ENCODE results near the gene PARVA. TPM values are rescaled to one million over a fixed set of nuclear protein-coding genes. Genes with fewer than 3 reads are reported as not detected.

Gene PARVA
- total RNA-seq, 4 donors from 2014 or later = 64.2 to 85.0 (median 70.5) TPM

DNA sequence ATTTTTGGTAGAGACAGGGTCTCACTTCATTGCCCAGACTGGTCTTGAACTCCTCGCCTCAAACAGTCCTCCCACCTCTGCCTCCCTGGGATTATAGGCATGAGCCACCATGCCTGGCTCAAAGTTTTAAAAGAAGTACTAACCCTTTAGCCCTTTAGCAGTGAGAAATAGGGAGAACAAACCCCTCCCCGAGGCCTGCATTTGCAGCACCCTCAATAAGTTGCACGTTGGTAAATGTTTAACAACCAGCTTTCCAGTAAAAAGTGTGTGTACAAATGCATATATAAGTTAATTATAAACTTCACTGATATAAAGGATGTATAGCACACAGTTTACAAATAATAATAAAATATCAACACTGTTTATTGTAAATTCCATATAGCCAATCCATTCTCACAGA is 51.8 kb downstream of the PARVA start:
- WGBS, 2 donors = 88 to 92% methylated on average over 3 of the region's 3 CpGs
- no peak overlapping the region for H3K27ac ChIP-seq

DNA sequence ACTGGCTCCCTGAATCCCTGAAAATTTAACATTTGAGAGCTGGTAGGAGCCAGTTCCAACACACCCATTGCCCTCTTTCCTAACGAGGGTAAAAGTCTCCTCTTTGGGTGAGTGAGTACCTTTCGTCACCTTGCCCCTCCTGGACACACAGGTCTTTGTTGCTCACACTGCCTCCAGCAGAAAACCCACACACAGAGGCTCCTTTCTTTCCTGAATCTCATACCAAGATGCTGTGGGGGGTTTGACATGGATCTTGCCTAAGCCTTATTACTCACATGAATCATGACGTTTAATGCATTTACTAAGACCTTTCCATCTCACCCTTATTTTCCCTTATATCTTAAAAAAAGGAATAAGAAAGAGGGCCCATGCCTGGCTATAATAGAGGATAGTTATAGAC is 53.0 kb downstream of the PARVA start:
- peak overlapping the region; percentile 47 to 84 (median 76) for H3K27ac ChIP-seq
- no peaks in the 10 kb centered on the region for H3K27me3 ChIP-seq
- H3K4me1 ChIP-seq = peaks cover 3 to 60% (median 35%) of the 10 kb centered on the region in 4 donors
- no peak overlapping the region for H3K4me3 ChIP-seq
- TF ChIP-seq, protein P1, sequence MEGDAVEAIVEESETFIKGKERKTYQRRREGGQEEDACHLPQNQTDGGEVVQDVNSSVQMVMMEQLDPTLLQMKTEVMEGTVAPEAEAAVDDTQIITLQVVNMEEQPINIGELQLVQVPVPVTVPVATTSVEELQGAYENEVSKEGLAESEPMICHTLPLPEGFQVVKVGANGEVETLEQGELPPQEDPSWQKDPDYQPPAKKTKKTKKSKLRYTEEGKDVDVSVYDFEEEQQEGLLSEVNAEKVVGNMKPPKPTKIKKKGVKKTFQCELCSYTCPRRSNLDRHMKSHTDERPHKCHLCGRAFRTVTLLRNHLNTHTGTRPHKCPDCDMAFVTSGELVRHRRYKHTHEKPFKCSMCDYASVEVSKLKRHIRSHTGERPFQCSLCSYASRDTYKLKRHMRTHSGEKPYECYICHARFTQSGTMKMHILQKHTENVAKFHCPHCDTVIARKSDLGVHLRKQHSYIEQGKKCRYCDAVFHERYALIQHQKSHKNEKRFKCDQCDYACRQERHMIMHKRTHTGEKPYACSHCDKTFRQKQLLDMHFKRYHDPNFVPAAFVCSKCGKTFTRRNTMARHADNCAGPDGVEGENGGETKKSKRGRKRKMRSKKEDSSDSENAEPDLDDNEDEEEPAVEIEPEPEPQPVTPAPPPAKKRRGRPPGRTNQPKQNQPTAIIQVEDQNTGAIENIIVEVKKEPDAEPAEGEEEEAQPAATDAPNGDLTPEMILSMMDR (IDR thresholded peaks at IDR 0.05) = no peak
- TF ChIP-seq POLR2A (IDR thresholded peaks at IDR 0.05) (no peak), EP300 (IDR thresholded peaks at IDR 0.05) (no peak)
- 37 to 47% methylated on average over 3 of the region's 3 CpGs for WGBS, 2 donors
- H3K36me3 ChIP-seq = no peaks in the 10 kb centered on the region
- DNase-seq (ENCODE audit: low spot score in 2 of 2) = no peak
- H3K9me3 ChIP-seq = no peaks in the 10 kb centered on the region

More for the DNA sequence above, 51.8 kb downstream of the PARVA start:
- TF ChIP-seq EP300 (IDR thresholded peaks at IDR 0.05) (no peak), POLR2A (IDR thresholded peaks at IDR 0.05) (no peak)
- TF ChIP-seq, protein P1 (IDR thresholded peaks at IDR 0.05) = no peak
- no peaks in the 10 kb centered on the region for H3K36me3 ChIP-seq
- DNase-seq (ENCODE audit: low spot score in 2 of 2) = no peak
- H3K27me3 ChIP-seq = no peaks in the 10 kb centered on the region
- no peaks in the 10 kb centered on the region for H3K9me3 ChIP-seq
- peaks cover 3 to 49% (median 27%) of the 10 kb centered on the region in 4 donors for H3K4me1 ChIP-seq
- no peak overlapping the region for H3K4me3 ChIP-seq

DNA sequence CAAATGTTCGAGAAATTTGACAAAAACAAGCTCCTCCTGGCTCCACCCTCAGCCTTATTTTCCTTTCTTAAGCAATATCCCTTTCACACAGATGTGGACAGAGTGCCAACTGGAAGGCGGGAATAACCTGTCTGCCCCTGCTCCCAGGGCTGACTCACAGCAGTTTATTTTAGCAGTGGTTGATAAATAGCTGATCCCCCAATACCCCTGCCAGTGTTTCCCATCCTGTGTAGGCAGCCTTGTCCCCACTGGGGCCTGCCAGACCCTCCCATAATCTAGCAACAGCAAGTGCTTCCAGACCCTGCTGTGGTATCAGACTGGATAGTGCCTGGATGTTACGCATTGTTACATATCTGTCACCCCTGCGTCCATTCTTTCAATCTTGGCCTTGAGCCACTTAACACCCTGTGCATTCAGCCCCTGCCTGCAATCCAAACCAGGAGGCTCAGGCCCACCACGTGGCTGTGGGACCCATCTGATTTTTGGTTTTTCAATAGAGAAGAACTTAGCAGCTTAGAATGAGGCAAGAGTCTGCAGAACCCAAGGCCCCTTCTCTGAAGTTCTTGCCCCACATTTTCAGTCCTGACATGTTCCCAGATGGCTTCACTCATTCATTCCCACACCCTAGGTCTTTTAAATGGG is 53.7 kb downstream of the PARVA start:
- DNase-seq (ENCODE audit: low spot score in 2 of 2) = peak; percentile 63 to 84
- Histone ChIP-seq H3K27me3 (no peaks in the 10 kb centered on the region), H3K4me3 (no peak overlapping the region), H3K9me3 (no peaks in the 10 kb centered on the region), H3K36me3 (no peaks in the 10 kb centered on the region), H3K4me1 (peaks cover 3 to 67% (median 35%) of the 10 kb centered on the region in 4 donors), H3K27ac (peak overlapping the region; percentile 47 to 84 (median 76))
- 39 to 43% methylated on average over 5 of the region's 5 CpGs for WGBS, 2 donors
- TF ChIP-seq, protein P1 (IDR thresholded peaks at IDR 0.05) = no peak
- TF ChIP-seq EP300 (IDR thresholded peaks at IDR 0.05) = peak in 1 of 2 donors; percentile 79

DNA sequence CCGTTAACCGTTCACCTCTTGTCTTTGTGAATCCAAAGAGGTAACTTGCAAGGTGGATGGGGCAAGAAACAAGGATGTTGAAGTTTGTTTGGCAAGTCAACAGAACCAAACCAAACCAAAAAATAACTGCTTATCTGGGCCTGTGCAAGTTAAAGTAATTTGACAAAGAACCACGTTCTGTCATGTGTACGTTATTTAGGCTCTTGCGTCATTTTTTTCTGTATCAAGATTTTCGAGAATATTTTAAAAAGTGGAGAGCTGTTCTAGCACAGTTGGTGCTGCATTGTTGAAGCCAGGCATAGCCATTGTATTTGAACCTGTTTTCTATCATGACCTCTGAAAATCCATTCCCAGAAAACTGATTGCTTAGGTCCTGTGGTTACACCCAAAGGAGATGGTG is 55.1 kb downstream of the PARVA start:
- H3K9me3 ChIP-seq = no peaks in the 10 kb centered on the region
- no peak for DNase-seq (ENCODE audit: low spot score in 2 of 2)
- peaks cover 3 to 69% (median 35%) of the 10 kb centered on the region in 4 donors for H3K4me1 ChIP-seq
- no peaks in the 10 kb centered on the region for H3K36me3 ChIP-seq
- H3K4me3 ChIP-seq = no peak overlapping the region
- no peaks in the 10 kb centered on the region for H3K27me3 ChIP-seq
- TF ChIP-seq, protein P1 (IDR thresholded peaks at IDR 0.05) = no peak
- TF ChIP-seq EP300 (IDR thresholded peaks at IDR 0.05) (no peak), POLR2A (IDR thresholded peaks at IDR 0.05) (no peak)
- 89 to 90% methylated on average over 6 of the region's 6 CpGs for WGBS, 2 donors
- peak overlapping the region in 2 of 4 donors; percentile 74 to 75 for H3K27ac ChIP-seq

DNA sequence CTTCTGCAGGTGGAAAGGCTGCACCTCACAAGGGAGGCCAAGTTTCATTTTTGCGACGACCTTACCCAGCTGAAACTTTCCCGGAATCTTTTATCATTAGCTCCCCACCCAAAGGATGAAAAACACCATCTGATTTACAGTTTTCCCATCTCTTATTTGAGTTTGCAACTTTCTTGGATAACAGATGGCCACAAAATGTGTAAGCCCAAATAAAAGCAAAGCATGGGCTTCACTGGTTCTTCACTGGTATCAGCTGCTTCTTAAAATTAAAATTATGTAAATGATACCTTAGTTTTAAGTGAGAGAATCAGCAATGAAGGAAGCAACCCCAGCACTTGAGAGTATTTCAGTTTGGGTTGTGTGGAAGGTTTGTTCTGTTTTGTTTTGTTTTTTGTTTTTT is 55.8 kb downstream of the PARVA start:
- no peak overlapping the region for H3K4me3 ChIP-seq
- H3K27ac ChIP-seq = peak overlapping the region; percentile 46 to 75 (median 67)
- TF ChIP-seq POLR2A (IDR thresholded peaks at IDR 0.05) = no peak
- TF ChIP-seq, protein P1 (IDR thresholded peaks at IDR 0.05) = no peak
- TF ChIP-seq EP300 (IDR thresholded peaks at IDR 0.05) = no peak
- H3K27me3 ChIP-seq = no peaks in the 10 kb centered on the region
- no peak for DNase-seq (ENCODE audit: low spot score in 2 of 2)
- 69 to 75% methylated on average over 3 of the region's 3 CpGs for WGBS, 2 donors
- no peaks in the 10 kb centered on the region for H3K36me3 ChIP-seq
- H3K4me1 ChIP-seq = peaks cover 3 to 69% (median 35%) of the 10 kb centered on the region in 4 donors
- H3K9me3 ChIP-seq = no peaks in the 10 kb centered on the region
